HL-60 (cell line): Measurements from ENCODE around the gene SNAPIN.

Experiments
- DNase-seq, 2 experiments: peaks; one replicate each; pipeline ENCODE4 v3.0.0-alpha.2; 2010 to 2020; ENCODE audit warnings: low read depth in 1 of 2, low spot score in 1 of 2
- H3K27ac ChIP-seq: fragments of 250-450 bp; sonication (Bioruptor Pico); replicated peaks from 2 replicates; pipeline ENCODE4 v1.5.1; 2020; ENCODE audit warnings: mild to moderate bottlenecking, moderate library complexity
- H3K27me3 ChIP-seq: fragments of 250-450 bp; sonication (Bioruptor Pico); 2 replicates; pipeline ENCODE4 v1.5.1; 2021; ENCODE audit warnings: mild to moderate bottlenecking, moderate library complexity; ENCODE audit not compliant: insufficient read depth, poor library complexity, severe bottlenecking
- H3K4me3 ChIP-seq: replicated peaks from 2 replicates; pipeline ENCODE4 v1.5.1; 2011; ENCODE audit warnings: mild to moderate bottlenecking, control low read depth, low read length; ENCODE audit not compliant: insufficient read depth
- CTCF ChIP-seq: IDR thresholded peaks from one replicate; pipeline ENCODE4 v1.5.1; 2011; ENCODE audit warnings: low read length, control low read depth, inconsistent platforms; ENCODE audit not compliant: insufficient read depth
- GABPA ChIP-seq: IDR thresholded peaks from 2 replicates; pipeline ENCODE4 v1.6.1; 2012; ENCODE audit warnings: low read depth
- POLR2AphosphoS5 ChIP-seq: IDR thresholded peaks from 2 replicates; pipeline ENCODE4 v1.6.1; 2012; ENCODE audit warnings: low read depth
- REST ChIP-seq: IDR thresholded peaks from 2 replicates; pipeline ENCODE4 v1.6.1; 2012; ENCODE audit warnings: low read depth; ENCODE audit not compliant: insufficient replicate concordance
- SPI1 ChIP-seq: IDR thresholded peaks from 2 replicates; pipeline ENCODE4 v1.6.1; 2012; ENCODE audit warnings: low read depth, mild to moderate bottlenecking, borderline replicate concordance

The SNAPIN gene

GRCh38 chr1:153614189-153614900 lies 44.2 kb upstream of the SNAPIN start:
- no peak for TF ChIP-seq REST
- TF ChIP-seq SPI1, result no peak
- no peak for TF ChIP-seq POLR2AphosphoS5
- TF ChIP-seq CTCF, result no peak
- TF ChIP-seq GABPA, result no peak
- Histone ChIP-seq H3K27ac (no peak overlapping the region), H3K27me3 (no peaks in the 10 kb centered on the region), H3K4me3 (no peak overlapping the region)
- no peak for DNase-seq

GRCh38 chr1:153614906-153615305 lies 43.6 kb upstream of the SNAPIN start:
- H3K27ac ChIP-seq, result no peak overlapping the region
- H3K27me3 ChIP-seq, result no peaks in the 10 kb centered on the region
- H3K4me3 ChIP-seq, result no peak overlapping the region
- no peak for DNase-seq
- TF ChIP-seq REST (no peak), CTCF (no peak), SPI1 (no peak), POLR2AphosphoS5 (no peak), GABPA (no peak)

- H3K4me3 ChIP-seq, result no peak overlapping the region
- no peak overlapping the region for H3K27ac ChIP-seq
These were observed 43.1 kb upstream of the SNAPIN start for GRCh38 chr1:153615406-153615805.

More at GRCh38 chr1:153615406-153615805, 43.1 kb upstream of the SNAPIN start:
- no peak for DNase-seq
- H3K27me3 ChIP-seq, result no peaks in the 10 kb centered on the region
- no peak for TF ChIP-seq GABPA
- TF ChIP-seq REST, result no peak
- no peak for TF ChIP-seq POLR2AphosphoS5
- TF ChIP-seq SPI1, result no peak
- no peak for TF ChIP-seq CTCF
